Measurements from ENCODE around the gene CDK3.
"Not testable (repeated sequence)": the region's sequence is repeated elsewhere in the genome, so short reads cannot be mapped to it uniquely, and the experiment has no call there.

The CDK3 gene

DNA sequence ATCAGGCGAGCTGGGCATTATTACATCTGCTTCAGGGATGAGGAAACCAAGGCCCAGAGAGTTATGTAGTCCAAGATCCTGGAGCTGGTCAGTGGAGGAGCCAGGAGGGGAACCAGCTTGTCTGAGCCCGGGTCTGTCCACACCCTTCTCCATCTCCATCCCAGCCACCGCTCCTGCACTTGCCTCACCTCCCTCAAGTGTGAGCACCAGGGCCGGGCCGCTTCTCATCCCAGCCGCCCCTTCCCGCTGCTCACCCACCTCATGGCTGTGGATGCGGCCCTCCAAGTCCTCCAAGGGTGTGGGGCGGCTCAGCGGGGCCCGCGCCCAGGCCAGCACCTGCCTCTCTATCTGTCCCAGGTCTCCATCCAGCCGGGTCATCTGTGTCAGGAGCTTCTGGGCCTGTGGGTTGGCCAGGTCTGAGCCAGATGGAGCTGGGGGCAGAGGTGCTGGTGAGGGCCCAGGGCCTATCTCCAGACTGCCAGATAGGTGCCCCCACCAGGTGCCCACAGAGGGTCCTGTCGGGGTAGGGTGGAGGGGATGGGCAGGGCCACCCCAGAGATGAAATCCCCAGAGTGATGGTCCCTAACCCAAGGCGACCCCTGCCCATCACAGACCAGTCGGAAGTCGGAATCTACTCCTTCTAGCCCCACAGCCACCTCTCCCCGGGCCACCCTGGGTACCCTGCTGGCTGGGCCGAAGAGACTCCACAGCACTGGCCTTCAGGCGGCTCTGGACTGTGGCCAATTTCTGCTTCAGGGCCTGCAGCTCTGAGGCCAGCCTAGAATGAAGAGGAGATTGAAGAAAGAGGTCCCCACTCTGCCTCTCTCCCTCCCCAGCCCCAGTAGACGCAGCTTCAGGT, 17.1 kb downstream of the CDK3 start:
- DNase-seq = no peak

DNA sequence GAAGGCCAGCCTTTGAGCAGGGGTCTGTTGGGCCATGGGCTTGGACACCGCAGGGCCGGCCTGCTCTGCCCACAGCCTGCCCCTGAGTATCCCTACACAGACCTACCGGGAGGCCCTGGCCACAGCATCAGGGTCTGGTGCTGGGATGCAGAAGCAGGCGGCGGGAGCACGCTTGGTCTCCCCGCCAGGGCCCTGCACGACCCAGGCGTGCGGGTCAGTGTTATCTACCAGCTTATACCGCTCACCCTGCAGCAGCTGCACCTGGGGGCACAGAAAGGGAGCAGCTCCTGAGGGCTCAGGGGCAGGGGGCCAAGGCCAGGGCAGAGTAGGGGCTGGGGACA, 17.7 kb downstream of the CDK3 start:
- no peak for DNase-seq

DNA sequence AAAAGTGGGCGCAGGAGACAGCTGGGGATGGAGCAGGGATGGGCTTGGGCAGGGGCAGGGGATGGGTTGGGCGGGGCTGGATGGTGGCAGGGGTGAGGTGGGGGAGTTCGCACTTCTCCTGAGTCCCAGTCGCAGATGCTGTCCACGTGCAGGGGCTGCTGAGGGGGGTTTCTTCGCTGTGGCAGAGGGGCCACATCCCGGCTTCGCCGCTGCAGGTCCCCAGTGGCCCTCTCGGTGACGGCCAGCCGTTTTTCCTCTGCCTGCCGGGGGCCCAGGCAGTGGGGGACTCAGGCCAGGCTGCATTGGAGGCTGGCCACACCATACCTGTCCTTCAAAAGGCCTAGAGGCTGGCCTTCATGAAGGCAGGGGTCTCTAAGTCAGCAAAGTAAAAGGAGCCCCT, 18.1 kb downstream of the CDK3 start:
- no peak for DNase-seq

DNA sequence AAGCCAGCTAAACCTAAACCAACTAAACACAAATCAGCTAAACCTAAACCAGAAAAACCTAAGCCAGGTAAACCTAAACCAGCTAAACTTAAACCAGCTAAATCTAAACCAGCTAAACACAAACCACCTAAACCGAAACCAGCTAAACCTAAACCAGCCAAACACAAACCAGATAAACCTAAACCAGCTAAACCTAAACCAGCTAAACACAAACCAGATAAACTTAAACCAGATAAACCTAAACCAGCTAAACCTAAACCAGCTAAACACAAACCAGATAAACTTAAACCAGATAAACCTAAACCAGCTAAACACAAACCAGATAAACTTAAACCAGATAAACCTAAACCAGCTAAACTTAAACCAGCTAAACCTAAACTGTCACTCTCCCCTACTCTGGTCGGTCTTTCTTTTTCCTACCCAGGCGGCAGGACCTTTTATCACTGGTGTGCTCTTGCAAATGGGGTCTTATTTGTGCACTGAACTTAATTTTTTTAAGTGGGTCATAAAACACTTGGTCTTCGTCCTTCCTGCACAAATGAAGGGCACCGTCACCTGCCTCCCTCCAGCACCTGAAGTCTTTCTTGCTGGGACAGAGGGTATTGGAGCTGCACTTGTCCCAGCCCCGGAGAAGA, 19.3 kb downstream of the CDK3 start:
- DNase-seq = no peak

GRCh38 chr17:76022285-76022684, 21.6 kb downstream of the CDK3 start:
- no peak for DNase-seq

DNA sequence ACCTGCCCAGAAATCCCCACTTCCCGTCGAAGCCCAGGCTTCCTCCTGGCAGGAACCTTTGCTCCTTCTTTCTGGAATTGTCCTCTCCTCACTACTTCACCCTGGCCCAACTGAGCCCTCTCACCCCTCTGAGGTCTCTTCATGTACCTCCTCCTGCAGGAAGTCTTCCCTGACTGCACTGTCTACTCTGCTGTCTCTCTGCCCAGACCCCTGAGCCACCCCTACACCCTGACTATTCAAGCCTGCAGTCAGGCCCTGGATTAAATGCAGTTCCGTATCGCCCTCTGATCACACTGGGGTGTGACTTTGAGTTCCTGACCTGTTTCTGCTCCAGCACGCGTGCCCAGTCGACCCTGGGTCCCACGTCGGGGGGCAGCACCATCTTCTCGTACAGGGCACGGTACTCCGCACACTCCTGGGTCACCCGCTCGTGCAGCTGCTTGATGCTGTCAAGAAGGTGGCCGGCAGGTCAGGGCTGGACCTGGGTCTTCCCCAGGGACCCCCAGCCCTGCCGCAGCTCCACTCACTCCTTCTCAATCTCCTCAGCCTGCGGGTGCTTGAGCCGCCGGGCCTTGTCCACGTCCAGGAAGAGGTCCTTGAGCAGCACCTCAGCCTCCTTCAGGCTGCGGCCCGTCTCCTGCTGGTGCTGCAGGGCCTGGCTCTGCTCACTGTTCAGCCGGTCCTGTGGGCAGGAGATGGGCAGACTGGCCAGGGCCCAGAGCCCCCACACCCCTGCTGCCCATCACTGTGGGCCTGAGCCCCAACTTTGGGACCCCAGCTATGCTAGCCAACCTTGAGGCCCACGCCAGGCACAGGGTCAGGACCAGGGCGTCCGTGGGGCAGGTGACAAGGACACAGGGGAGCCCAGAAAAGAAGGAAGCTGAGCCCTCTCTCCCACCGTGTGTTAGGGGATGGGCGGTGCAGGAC, 22.6 kb downstream of the CDK3 start:
- no peak for DNase-seq

DNA sequence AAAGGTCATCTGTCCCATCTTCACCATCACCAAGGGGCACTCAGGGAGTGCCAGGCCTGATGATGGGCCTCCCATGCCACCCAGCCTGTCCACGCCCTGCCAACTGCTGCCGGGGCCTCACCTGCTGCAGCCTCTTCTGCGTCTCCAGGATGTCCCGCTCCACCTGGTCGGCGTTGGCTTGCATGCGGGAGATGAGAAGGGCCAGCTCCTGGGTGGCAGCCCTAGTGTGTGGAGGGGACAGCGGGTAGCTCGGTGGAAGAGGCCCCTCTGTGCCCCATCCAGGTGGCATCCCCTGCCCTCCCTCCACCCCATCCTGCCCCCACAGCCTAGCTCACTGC, 23.2 kb downstream of the CDK3 start:
- no peak for DNase-seq

GRCh38 chr17:76024353-76024752, 23.7 kb downstream of the CDK3 start:
- DNase-seq = no peak

DNA sequence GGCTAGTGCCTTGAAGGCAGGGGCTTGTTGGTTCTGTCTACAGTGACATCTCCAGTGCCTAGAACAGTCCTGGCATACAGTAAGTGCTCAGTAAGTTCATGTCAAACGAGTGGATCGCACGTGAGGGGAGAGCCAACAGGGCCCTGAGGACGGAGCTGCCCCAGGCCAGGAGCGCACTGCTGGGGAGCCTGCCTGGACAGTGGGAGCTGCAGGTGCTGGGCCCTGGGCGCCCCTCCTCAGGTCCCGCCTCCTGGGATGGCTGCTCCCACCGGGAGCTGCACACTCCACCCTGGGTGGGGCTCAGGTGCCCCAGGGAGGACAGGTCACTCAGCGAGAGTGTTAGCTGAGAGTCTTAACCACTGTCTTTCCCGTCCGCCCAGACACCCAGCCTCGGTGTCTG, 24.6 kb downstream of the CDK3 start:
- DNase-seq = no peak

DNA sequence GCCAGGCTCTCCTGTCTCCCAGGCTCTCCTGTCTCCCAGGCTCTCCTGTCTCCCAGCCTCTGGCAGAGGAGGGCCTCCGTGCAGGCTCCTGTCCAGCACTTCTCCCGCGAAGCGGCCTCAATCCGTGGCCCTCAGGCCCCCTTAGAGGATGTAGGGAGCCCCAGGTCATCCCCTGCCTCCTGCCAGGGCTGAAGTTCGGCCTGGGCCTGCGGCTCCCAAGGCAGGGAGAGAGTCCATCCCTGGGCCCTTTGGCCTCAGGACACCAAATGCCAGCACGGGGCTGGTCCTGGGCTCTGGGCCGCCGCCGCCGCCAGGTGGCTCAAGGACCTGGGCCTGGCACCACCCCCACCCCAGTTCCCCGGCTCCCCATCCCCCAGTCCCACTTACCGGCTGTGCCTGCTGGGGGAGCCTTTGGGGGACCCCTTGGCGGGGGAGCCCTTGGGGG, 26.1 kb downstream of the CDK3 start:
- DNase-seq = no peak

GRCh38 chr17:76027159-76027839, 26.6 kb downstream of the CDK3 start, which contains the start of gene EVPL:
Gene EVPL, minus strand, starts transcription at chr17:76027306. Its CDS starts 108 bp downstream, at chr17:76027198.
- no peak for DNase-seq

DNA sequence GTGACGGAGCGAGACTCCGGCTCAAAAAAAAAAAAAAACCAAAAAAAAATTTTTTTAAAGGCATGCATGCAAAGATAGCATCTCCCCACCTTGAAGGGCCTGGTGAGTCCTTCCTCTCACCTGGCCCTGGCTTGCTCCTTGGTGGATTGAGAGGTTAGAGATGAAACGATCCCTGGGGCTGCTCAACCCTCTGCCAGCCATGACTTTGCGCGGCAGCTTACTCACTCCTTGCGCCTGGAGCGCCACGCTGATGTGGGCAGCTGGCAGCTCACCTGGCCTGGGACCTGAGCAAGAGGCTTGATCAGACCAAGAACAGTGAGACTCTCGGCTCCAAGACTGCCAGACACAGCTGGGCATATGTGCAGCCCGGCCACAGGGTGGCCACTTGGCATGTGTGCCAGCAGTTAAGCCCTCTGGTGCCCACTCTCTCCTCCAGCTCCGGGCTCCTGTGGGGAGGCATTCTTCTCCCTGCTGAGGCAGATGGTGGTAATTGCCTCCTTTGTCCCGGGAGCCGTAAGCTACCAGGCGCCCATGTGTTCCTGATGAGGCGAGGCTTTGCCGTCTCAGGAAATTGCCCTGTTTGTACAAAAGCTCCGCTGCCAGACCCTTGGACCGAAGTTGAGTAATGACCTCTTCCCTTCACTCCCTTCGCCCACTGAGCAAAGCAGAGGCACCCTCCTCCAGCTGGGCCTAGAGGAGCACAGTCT, 31.6 kb downstream of the CDK3 start:
- no peak for DNase-seq

- no peak for DNase-seq
These were observed 32.1 kb downstream of the CDK3 start for GRCh38 chr17:76032780-76033108.

DNA sequence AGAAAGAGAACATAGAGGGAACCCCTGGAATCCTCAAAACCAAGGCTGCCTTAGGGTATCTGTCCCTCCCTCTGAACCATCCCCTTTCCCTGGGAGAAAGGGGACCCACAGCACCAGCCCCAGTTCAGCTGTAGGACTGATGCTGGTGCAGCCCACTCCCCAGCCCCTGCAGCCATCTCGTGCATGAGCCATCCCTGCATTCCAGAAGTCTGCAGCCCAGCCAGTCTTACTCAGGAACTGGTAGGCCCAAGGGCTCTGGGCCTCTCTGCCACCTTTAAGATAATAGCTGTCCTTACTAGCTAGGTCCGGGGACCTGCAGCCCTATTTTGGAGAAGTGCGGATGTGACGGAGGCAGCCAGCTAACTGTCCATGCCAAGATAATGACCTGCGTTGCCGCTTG, 32.5 kb downstream of the CDK3 start:
- no peak for DNase-seq

- no peak for DNase-seq
These were observed 34.0 kb downstream of the CDK3 start for GRCh38 chr17:76034428-76035350.

DNA sequence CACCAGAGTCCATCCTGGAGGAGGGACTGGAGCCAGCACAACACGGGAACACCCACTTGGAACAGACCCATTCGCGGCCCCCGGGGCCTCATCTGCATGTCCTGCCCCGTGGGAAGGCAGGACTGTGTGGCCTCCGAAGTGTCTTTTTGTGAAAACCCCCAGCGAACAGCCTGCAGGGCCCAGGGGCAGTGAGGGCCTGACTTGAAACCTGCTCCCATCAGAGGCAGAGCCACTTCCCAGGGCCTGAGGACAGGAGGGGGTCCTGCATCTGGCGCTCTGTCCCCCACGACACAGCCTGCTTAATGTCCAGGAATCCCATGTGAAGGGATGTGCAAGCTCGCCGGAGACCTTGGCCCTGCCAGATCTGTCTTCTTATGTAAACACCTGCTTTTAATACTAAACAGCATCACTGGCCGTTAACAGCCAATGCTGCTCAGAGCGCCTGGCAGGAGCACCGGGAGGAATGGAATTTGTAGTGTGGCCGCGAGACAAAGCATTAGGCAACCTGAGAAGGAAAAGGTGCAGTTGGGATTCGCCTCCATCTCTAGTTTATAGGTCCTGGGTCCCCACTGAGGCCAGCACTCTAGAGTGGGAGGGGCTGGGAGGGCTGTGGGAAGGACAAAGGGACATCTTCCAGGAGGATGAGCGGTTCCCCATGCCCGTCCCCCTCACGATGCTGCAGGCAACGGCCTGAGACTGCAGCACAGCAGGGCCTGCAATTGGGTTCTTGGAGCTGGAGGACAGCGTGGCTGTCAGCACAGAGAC, 36.0 kb downstream of the CDK3 start:
- DNase-seq = no peak

- no peak for DNase-seq
These were observed 37.4 kb downstream of the CDK3 start for GRCh38 chr17:76038050-76038449.

- DNase-seq = no peak
These were observed 38.5 kb downstream of the CDK3 start for GRCh38 chr17:76039121-76039520.

DNA sequence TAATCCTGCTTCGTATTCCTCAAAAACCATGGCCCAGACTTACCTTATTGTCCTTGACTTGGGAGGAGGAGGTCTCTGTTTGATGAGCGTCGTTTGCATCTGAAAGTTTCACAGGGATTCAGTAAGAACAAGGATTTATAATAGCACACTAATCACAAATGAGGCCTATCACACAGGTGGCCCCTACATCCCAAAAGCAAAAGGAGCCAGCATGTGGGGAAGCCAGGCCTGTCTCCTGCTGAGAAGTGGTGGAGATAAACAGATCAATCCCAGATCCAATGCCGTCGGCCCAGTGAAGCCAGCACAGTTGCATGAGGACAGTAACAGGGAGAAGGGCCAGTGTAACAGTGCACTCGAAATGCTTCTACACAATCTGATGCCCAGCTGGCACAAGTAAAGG, 39.7 kb downstream of the CDK3 start:
- DNase-seq = no peak

DNA sequence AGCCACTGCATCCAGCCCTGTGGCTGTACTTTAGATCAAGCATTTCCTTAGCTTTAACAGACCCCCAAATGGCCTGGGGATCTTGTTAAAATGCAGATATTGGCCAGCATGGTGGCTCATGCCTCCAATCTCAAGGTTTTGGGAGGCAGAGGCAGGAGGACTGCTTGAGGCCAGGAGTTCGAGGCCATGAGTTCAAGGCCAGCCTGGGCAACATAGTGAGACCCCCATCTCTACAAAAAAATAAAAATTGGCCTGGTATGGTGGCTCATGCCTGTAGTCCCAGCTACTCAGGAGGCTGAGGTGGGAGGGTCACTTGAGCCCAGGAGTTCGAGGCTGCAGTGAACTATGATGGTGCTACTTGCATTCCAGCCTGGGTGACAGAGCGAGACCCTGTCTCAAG, 42.2 kb downstream of the CDK3 start:
- DNase-seq = not testable (repeated sequence)

All from NK-92 treated with Interleukin-12 subunit alpha and Interleukin-12 subunit beta, amount 100 ng/mL, for 24 hours (cell line).